ENCODE measurements around the gene MEX3A. TPM values are rescaled to one million over a fixed set of nuclear protein-coding genes. Genes with fewer than 3 reads are reported as not detected.

MEX3A gene
- total RNA-seq, 1 experiment from 2014 or later, result 6.1 TPM

GRCh38 chr1:156099282-156099681 is 17.0 kb upstream of the MEX3A start:
- DNase-seq (ENCODE audit: low read depth, low spot score), result no peak
- Histone ChIP-seq H3K9ac (ENCODE audit: low read length) (no peak overlapping the region), H3K4me2 (ENCODE audit: low read length) (no peak overlapping the region), H3K27me3 (ENCODE audit: insufficient read depth, low read length) (no peaks in the 10 kb centered on the region), H3K4me1 (ENCODE audit: control insufficient read depth in 1 of 2, insufficient read depth in 2 of 2, low read length in 2 of 2) (peaks cover 58 to 90% of the 10 kb centered on the region in 2 experiments), H3K36me3 (ENCODE audit: control insufficient read depth in 1 of 2, insufficient read depth in 2 of 2, low read length in 2 of 2) (no peaks in the 10 kb centered on the region), H3K9me2 (ENCODE audit: insufficient read depth) (no peaks in the 10 kb centered on the region), H3K79me2 (ENCODE audit: insufficient read depth, low read length) (no peaks in the 10 kb centered on the region), H2AFZ (ENCODE audit: low read depth, low read length, poor library complexity, severe bottlenecking) (no peak overlapping the region), H3K4me3 (replicated peaks in 1 of 2; ENCODE audit: low read depth in 1 of 2, low read length in 2 of 2) (no peak overlapping the region), H3K27ac (ENCODE audit: low read depth, low read length) (no peak overlapping the region), H3K9me3 (ENCODE audit: control insufficient read depth in 1 of 2, insufficient read depth in 1 of 2, low read depth in 1 of 2, low read length in 2 of 2) (no peaks in the 10 kb centered on the region), H4K20me1 (ENCODE audit: insufficient read depth) (no peaks in the 10 kb centered on the region)
- intact Hi-C loops (cut with micrococcal nuclease), result no loop called here
- TF ChIP-seq POLR2AphosphoS5 (IDR thresholded peaks at IDR 0.05; ENCODE audit: low read depth, low read length) (no peak), POLR2A (IDR thresholded peaks at IDR 0.05; ENCODE audit: borderline replicate concordance, extremely low read depth, insufficient read depth, insufficient read length) (no peak), ATF3 (IDR thresholded peaks at IDR 0.05) (no peak), CEBPB (IDR thresholded peaks at IDR 0.05; ENCODE audit: low read depth) (no peak), FOSL1 (IDR thresholded peaks at IDR 0.05; ENCODE audit: low read depth) (no peak)
- ATAC-seq, result no peak
- no TSS peak for BruUV-seq (replicated peaks)
- ChIA-PET RAD21 (ENCODE audit: low non-redundant PET in 1 of 2, low total read pairs in 2 of 2, uncharacterized antibody in 2 of 2, unreplicated experiment in 2 of 2) (interaction anchor here (0.6 to 6.2 kb wide), 3 partner anchors 29 to 31 kb away, joined by 3 to 43 read pairs (median 4); no protein-coding TSS in a partner anchor), CTCF (interaction anchor here (0.9 to 7.6 kb wide), 4 partner anchors 15 to 30 kb away, joined by 3 to 189 read pairs (median 5); no protein-coding TSS in a partner anchor), POLR2A (interaction anchor here (0.7 to 6.5 kb wide), 5 partner anchors 15 to 798 kb away, joined by 3 to 56 read pairs (median 7); partner anchors contain the start of gene LMNA)

- no peak for DNase-seq (ENCODE audit: low read depth, low spot score)
- POLR2A ChIA-PET, result interaction anchor here (1.0 to 6.5 kb wide), 4 partner anchors 15 to 31 kb away, joined by 5 to 56 read pairs (median 24); no protein-coding TSS in a partner anchor
- intact Hi-C loops (cut with micrococcal nuclease), result no loop called here
Measured at GRCh38 chr1:156098784-156099183, 16.5 kb upstream of the MEX3A start.

More at GRCh38 chr1:156098784-156099183, 16.5 kb upstream of the MEX3A start:
- TF ChIP-seq JUND (IDR thresholded peaks at IDR 0.05) (no peak), MAX (IDR thresholded peaks at IDR 0.05) (no peak), TCF7L2 (IDR thresholded peaks at IDR 0.05; ENCODE audit: borderline replicate concordance, extremely low read depth, insufficient read depth, insufficient read length) (no peak), EZH2 (IDR thresholded peaks at IDR 0.05) (no peak), EZH2phosphoT487 (IDR thresholded peaks at IDR 0.05; ENCODE audit: borderline replicate concordance) (no peak), SRF (IDR thresholded peaks at IDR 0.05; ENCODE audit: low read depth) (no peak), ZFX (IDR thresholded peaks at IDR 0.05) (no peak; the same call in 1 of the 2 replicates), ATF3 (IDR thresholded peaks at IDR 0.05) (no peak), ELF1 (IDR thresholded peaks at IDR 0.05; ENCODE audit: borderline replicate concordance, low read depth) (no peak), YY1 (IDR thresholded peaks at IDR 0.05; ENCODE audit: extremely low read depth, insufficient replicate concordance, low read depth, low read length) (no peak), RAD21 (IDR thresholded peaks at IDR 0.05; ENCODE audit: low read depth) (no peak), SP1 (IDR thresholded peaks at IDR 0.05; ENCODE audit: low read depth) (no peak), EGR1 (IDR thresholded peaks at IDR 0.05; ENCODE audit: low read depth) (no peak), POLR2A (IDR thresholded peaks at IDR 0.05; ENCODE audit: borderline replicate concordance, extremely low read depth, insufficient read depth, insufficient read length) (no peak), CBX3 (IDR thresholded peaks at IDR 0.05; ENCODE audit: low read depth) (no peak), CEBPB (IDR thresholded peaks at IDR 0.05; ENCODE audit: low read depth) (no peak), SIN3A (IDR thresholded peaks at IDR 0.05; ENCODE audit: low read depth) (no peak), CTCF (IDR thresholded peaks at IDR 0.05 in 2 of 3, conservative IDR thresholded peaks at IDR 0.05 in 1 of 3; ENCODE audit: borderline replicate concordance in 1 of 3, insufficient read depth in 1 of 3, low read depth in 2 of 3, low read length in 2 of 3) (no peak)
- Histone ChIP-seq H3K27me3 (ENCODE audit: insufficient read depth, low read length) (no peaks in the 10 kb centered on the region), H4K20me1 (ENCODE audit: insufficient read depth) (no peaks in the 10 kb centered on the region), H3K27ac (ENCODE audit: low read depth, low read length) (no peak overlapping the region), H3K9me3 (ENCODE audit: control insufficient read depth in 1 of 2, insufficient read depth in 1 of 2, low read depth in 1 of 2, low read length in 2 of 2) (no peaks in the 10 kb centered on the region), H3K4me1 (ENCODE audit: control insufficient read depth in 1 of 2, insufficient read depth in 2 of 2, low read length in 2 of 2) (peaks cover 53 to 85% of the 10 kb centered on the region in 2 experiments), H2AFZ (ENCODE audit: low read depth, low read length, poor library complexity, severe bottlenecking) (no peak overlapping the region), H3K9me2 (ENCODE audit: insufficient read depth) (no peaks in the 10 kb centered on the region), H3K79me2 (ENCODE audit: insufficient read depth, low read length) (no peaks in the 10 kb centered on the region), H3K9ac (ENCODE audit: low read length) (no peak overlapping the region), H3K4me2 (ENCODE audit: low read length) (no peak overlapping the region), H3K36me3 (ENCODE audit: control insufficient read depth in 1 of 2, insufficient read depth in 2 of 2, low read length in 2 of 2) (no peaks in the 10 kb centered on the region), H3K4me3 (replicated peaks in 1 of 2; ENCODE audit: low read depth in 1 of 2, low read length in 2 of 2) (no peak overlapping the region)
- BruUV-seq (replicated peaks), result no TSS peak
- ChIA-PET CTCF (interaction anchor here (0.9 to 7.6 kb wide), 3 partner anchors 21 to 30 kb away, joined by 3 to 189 read pairs (median 7); no protein-coding TSS in a partner anchor), RAD21 (ENCODE audit: low non-redundant PET in 1 of 2, low total read pairs in 2 of 2, uncharacterized antibody in 2 of 2, unreplicated experiment in 2 of 2) (interaction anchor here (1.0 to 6.2 kb wide), 2 partner anchors 30 to 31 kb away, joined by 3 to 43 read pairs; no protein-coding TSS in a partner anchor)
- no peak for ATAC-seq
